ENCODE measurements around the gene RSPH9.
A peak's percentile ranks its signal among the peaks of the same experiment; 100 is the strongest.

RSPH9 gene

DNA sequence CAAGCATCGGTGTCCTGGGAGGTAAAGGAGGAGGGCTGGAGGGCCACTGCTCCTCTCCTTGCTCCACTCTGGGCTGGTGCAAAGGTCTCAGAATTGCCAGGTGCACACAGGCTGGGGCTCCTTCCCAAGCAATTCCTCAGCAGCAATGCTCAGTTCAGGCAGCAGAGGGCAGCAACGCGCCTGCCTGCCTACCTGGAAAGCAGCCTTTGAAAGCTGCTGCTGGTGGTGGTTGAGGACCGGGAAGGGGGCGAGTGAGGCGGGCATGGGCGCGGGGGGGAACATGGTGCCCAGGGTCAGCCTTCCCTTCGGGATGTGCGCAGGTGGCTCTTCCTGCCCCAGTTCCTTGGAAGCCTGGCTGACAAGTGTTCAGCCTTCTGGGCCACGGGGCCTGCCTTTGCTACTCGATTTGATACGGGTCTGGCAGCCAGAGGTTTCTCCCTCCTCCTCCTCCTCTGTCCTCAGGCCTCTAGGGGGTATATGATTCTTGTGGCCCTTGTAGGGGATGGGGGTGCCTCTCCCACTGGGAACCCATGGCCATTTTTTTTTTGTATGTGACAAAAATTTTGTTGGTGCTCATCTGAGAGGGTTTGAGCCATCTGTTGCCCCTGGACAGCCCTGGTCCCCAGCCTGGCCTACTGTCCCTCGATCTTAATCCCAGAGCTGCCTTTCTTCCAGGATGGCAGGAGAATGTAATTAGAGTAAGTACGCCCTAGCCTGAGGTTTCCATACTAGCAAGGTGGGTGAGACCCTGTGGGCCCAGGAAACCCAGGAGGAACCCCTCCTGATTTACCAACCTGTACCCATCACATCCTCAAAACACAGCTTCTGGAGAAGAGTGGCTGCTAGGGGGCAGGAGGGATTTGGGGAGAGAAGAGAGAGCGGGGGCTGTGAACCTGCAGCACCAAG is 22.7 kb downstream of the RSPH9 start:
- peak; percentile 56 to 79 (median 66) for DNase-seq (ENCODE audit: low read depth in 4 of 4, low spot score in 1 of 4)

DNA sequence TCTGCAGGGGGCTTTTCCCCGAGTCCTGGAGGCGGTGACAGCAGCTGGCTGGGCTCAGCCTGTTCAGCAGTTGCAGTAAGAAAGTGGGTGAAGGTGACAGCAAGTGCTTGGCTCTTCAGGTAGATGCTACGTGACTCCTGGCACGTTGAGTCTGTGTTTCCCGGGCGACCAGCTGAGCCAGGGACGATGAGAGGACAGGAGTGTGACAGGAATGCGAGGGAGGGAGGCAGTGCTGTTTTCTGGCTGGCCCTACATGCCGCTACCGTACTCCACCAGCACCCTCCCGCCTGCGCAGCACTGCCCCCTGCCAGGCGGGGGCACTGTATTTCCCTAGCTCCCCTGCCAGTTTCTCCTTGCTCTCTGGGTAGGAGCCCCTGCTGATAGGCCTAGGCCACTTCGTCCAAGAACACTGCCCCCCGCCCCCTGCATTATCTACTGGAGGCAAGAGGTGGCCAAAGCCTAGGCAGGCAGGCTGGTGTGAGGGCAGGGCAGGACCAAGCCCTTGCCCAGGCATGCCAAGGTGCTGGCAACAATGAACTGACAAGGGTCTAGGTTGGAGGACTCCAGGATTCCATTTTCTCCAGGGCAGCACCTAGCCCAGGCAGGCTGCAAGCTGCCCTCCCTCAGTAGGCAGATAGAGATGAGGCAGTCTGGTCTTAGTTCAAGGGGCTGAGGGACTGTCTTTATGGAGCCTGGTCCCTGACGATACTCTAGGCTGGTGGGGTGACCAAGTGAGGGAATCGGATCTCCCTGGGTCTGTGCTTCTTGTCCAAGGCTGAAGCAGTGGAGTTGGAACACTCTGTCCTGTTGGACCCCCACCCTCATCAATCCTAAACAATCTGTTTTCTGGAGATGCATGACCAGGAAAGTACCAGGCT is 23.6 kb downstream of the RSPH9 start:
- DNase-seq (ENCODE audit: low read depth in 4 of 4, low spot score in 1 of 4) = peak in 2 of 4 experiments; percentile 20 to 51

GRCh38 chr6:43669050-43669921 is 24.4 kb downstream of the RSPH9 start:
- no peak for DNase-seq (ENCODE audit: low read depth in 4 of 4, low spot score in 1 of 4)

- DNase-seq (ENCODE audit: low read depth in 4 of 4, low spot score in 1 of 4) = no peak
Observed at GRCh38 chr6:43669922-43670622, 25.2 kb downstream of the RSPH9 start.

DNA sequence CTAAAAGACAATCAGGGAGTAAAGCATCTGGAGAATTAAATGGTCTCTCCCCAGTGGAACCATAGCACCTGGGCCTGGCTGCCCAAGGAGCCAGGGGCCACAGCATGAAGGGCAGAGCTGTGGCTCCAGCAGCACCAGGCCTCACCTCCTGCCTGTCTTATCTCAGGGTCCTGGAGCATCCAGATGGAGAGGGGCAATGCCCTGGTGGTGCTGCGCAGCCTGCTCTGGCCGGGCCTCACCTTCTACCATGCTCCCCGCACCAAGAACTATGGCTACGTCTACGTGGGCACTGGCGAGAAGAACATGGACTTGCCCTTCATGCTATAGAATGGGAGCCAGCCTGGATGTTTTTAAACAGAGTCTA is 25.8 kb downstream of the RSPH9 start:
- no peak for DNase-seq (ENCODE audit: low read depth in 4 of 4, low spot score in 1 of 4)

GRCh38 chr6:43671011-43671800 is 26.4 kb downstream of the RSPH9 start:
- no peak for DNase-seq (ENCODE audit: low read depth in 4 of 4, low spot score in 1 of 4)

DNA sequence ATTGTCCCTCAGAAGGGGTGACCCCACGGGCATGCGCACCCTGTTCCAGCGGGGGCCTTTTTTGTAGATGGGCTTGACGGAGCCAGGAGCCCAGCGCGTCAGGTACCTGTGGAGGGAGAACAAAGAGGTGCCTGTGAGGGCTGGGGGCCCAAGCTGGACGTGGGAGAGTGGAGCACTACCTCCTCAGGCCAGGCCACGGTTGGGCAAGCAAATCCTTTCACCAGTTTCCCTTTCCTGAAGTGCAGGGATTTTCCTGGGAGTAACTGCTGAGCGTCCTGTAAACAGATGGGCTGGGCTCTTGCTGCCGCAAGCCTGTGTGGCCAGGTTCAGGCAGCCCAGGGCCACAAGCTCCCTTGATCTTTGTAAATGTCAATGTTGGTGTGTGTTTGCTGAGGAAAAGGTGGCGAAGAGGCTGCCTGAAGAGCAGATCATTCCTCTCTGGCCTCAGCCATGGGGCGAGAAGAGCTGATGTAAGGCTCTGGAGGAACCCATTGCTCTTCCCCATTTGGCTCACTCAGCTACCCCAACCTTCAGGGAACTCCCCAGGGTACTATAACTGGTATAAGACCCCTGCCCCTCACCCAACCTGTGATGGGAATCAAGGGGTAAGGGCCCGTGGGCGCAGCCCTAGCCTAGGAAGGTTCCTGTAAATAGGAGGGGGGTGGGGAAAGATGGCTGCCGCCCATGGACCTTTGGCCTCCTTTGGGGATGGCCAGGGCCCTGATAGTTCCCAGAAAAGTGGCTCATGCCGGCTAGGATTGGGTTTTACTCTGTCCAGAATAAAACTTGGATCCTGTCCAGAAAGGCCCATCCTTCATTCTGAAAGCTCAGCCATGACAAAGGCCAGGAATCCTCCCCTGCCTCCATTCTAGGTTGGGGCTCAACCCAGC is 27.2 kb downstream of the RSPH9 start:
- DNase-seq (ENCODE audit: low read depth in 4 of 4, low spot score in 1 of 4) = no peak

DNA sequence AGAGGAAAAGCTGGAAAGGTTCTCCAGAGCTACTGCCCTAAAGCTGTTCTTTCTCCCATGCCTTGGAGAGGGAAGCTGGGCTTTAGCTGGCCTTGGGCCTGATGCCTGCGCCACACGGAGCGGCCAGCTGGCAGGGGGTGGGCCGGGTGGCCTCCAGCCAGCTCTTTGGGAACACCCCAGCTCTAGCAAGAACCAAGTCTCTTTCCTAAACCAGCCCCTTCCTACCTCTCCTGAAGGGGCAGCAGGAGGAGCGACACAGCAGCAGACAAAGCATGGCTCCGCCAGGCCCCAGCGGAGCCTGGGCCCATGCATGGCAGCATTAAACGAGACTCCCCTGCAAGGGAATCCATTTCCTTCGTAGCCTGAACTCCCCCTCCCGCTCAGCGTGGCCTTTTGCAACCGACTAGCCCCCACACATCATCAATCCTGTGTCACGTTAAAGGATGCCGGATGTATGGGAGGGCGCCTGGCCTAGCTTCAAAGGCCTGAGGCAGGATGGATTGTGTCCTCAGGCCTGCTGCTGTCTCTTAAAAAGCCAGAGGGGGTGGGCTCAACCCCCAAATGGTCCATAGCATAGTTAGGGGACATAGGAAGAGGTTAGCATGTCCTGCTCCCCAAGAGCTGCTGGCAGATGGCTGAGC is 28.7 kb downstream of the RSPH9 start:
- DNase-seq (ENCODE audit: low read depth in 4 of 4, low spot score in 1 of 4) = no peak

DNA sequence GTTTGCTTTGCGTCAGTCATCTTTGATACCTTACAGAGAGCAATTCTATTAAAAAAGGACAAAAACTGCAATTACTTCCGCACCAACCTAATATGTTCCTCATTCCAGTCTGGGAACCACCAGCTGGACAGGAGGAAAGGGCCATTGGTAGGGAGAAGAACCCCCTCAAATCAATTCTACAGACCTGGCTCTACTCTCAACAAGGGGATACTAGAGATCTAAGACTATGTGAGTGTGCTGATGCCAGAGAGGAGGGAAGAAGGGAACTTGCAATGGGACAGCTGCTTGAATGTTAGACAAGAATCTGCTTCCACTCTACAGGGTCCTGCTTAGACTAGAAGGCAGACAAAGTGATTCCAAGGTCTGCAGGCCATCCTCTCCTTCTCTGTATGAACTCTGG is 29.5 kb downstream of the RSPH9 start:
- DNase-seq (ENCODE audit: low read depth in 4 of 4, low spot score in 1 of 4) = no peak

DNA sequence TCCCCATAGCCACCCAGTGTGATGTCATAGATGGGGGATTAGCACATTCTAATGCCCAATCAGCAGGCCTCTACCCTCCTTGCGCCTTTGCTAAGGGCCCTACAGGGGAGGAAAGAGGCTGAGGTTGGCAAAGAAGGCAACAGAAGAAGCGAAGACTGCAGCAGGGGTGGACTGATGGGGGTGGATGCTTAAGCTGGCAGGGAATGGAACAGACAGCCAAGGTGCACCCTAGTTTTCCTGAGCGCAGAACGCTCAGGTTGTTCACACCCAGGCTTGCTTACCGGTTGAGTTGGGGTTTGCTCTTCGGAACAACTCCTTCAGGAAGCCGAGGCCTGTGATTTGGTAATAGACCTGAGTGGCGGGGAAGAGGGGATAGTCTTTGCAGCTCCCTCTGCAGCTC is 30.1 kb downstream of the RSPH9 start:
- DNase-seq (ENCODE audit: low read depth in 4 of 4, low spot score in 1 of 4) = no peak

DNA sequence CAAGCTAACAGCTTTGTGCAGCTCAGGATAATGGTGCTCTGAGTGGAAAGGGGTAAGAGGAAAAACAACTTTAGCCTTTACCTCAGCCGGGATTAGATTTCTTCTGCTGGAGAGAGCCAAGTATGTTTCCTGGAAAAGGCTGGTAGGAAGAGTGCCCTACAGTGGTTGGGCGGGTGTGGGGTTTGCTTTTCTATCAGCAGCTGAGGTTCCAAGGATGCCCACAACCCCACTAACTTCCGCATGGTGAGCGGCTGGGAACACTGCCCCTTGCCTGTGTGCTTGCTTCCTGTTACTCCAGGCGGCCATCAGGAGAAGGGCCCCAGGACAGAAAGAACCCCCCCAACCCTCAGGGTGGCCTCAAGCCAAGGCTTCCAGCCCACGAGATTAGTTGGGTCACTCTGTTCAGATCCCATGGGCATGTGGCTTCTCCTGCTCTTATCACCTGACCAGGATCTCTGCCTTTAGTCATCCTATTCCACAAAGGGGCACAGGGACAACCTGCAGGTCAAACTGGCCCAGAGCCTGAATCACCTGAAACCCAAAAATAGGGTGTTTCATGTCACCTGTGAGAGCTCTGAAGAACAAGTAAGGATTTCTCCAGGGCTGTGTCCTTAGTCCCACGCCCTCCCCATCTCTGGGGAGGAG is 32.2 kb downstream of the RSPH9 start:
- no peak for DNase-seq (ENCODE audit: low read depth in 4 of 4, low spot score in 1 of 4)

DNA sequence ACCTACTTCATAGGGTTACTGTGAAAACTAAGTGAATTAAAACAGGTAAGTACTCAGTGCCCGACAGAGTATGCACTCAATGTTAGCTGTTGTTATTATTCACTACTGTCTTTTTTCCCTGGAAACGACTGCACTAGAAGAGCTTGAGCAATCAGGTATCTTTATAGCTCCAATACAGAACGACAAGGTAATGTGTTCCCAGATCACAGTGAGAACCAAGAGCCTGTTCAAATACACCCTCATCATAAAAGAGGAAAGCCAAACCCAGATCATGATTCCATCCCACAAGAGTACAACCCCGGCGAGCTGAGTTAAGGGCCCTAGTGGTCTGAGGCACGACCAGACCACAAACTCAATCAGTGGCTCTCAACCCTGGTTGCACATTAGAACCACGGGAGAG is 32.9 kb downstream of the RSPH9 start:
- no peak for DNase-seq (ENCODE audit: low read depth in 4 of 4, low spot score in 1 of 4)

GRCh38 chr6:43678341-43678740 is 33.5 kb downstream of the RSPH9 start:
- DNase-seq (ENCODE audit: low read depth in 4 of 4, low spot score in 1 of 4) = no peak

GRCh38 chr6:43679057-43679456 is 34.2 kb downstream of the RSPH9 start:
- no peak for DNase-seq (ENCODE audit: low read depth in 4 of 4, low spot score in 1 of 4)

GRCh38 chr6:43680308-43681200 is 35.7 kb downstream of the RSPH9 start:
- no peak for DNase-seq (ENCODE audit: low read depth in 4 of 4, low spot score in 1 of 4)

DNA sequence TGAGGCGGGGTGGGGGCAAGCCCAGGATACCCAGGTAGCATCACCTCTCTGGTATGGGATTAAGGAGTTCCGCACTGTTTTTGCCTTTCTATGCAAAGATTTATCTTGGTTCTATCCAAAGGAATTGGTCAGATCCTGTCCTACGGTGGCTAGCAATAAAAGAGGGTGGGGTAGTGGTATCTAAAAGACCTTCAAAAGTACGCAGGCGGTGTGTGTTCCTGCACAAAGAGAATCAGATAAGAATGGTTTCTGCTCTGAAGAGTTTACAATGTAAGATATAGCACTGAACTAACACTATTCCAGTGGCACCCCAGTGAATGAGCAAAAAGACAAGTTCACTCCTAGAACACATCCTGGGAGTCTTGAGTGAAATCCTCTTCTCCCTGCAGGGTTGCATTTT is 36.5 kb downstream of the RSPH9 start:
- no peak for DNase-seq (ENCODE audit: low read depth in 4 of 4, low spot score in 1 of 4)
